ENCODE data around the gene SLAMF8.

DNA sequence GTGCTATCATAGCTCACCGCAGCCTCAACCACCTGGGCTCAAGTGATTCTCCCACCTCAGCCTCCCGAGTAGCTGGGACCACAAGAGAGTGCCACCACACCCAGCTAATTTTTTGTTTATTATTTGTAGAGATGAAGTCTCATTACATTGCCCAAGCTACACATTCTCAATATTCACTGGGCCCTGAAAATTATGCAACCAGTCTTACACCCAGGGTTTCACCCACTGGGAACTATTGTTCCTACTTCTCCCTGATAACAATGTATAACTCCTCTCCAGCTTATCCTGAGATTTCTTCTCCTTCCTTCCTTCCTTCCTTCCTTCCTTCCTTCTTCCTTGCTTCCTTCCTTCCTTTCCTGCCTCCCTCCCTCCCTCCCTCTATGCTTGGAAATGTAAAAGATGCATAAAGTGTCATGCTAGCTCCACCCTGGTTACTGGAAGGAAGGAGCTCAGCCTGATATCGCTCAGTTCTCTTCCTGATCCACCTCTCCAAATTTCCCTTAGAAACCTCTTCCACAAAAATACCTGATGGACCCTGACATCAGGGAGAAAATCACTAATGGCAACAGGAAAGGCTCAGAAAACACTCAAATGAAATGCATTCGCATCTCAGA is 47.0 kb downstream of the SLAMF8 start:
- TF ChIP-seq, protein P1, sequence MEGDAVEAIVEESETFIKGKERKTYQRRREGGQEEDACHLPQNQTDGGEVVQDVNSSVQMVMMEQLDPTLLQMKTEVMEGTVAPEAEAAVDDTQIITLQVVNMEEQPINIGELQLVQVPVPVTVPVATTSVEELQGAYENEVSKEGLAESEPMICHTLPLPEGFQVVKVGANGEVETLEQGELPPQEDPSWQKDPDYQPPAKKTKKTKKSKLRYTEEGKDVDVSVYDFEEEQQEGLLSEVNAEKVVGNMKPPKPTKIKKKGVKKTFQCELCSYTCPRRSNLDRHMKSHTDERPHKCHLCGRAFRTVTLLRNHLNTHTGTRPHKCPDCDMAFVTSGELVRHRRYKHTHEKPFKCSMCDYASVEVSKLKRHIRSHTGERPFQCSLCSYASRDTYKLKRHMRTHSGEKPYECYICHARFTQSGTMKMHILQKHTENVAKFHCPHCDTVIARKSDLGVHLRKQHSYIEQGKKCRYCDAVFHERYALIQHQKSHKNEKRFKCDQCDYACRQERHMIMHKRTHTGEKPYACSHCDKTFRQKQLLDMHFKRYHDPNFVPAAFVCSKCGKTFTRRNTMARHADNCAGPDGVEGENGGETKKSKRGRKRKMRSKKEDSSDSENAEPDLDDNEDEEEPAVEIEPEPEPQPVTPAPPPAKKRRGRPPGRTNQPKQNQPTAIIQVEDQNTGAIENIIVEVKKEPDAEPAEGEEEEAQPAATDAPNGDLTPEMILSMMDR (conservative IDR thresholded peaks at IDR 0.05 in 1 of 2, IDR thresholded peaks at IDR 0.05 in 1 of 2; ENCODE audit: extremely low read depth in 1 of 2, insufficient read depth in 1 of 2, low read depth in 1 of 2, low read length in 2 of 2), result no peak
- TF ChIP-seq EZH2 (IDR thresholded peaks at IDR 0.05; ENCODE audit: borderline replicate concordance, low read length), result no peak

All from mammary epithelial cell (primary cell).